ENCODE measurements around the gene TRIM58. TPM values are rescaled to one million over a fixed set of nuclear protein-coding genes. Genes with fewer than 3 reads are reported as not detected.

TRIM58 gene
- total RNA-seq, 1 experiment from 2014 or later = not detected

- Histone ChIP-seq H3K4me1 (ENCODE audit: control insufficient read depth in 1 of 2, insufficient read depth in 2 of 2, low read length in 2 of 2) (no peaks in the 10 kb centered on the region), H3K27me3 (ENCODE audit: insufficient read depth, low read length) (no peaks in the 10 kb centered on the region), H3K27ac (ENCODE audit: low read depth, low read length) (no peak overlapping the region), H3K36me3 (ENCODE audit: control insufficient read depth in 1 of 2, insufficient read depth in 2 of 2, low read length in 2 of 2) (no peaks in the 10 kb centered on the region), H3K9ac (ENCODE audit: low read length) (no peak overlapping the region), H3K9me3 (ENCODE audit: control insufficient read depth in 1 of 2, insufficient read depth in 1 of 2, low read depth in 1 of 2, low read length in 2 of 2) (peaks cover 0 to 5% of the 10 kb centered on the region in 2 experiments; a peak in 2 of 4 replicates), H3K4me3 (replicated peaks in 1 of 2; ENCODE audit: low read depth in 1 of 2, low read length in 2 of 2) (no peak overlapping the region), H3K9me2 (ENCODE audit: insufficient read depth) (no peaks in the 10 kb centered on the region), H4K20me1 (ENCODE audit: insufficient read depth) (no peaks in the 10 kb centered on the region), H3K4me2 (ENCODE audit: low read length) (no peak overlapping the region), H3K79me2 (ENCODE audit: insufficient read depth, low read length) (no peaks in the 10 kb centered on the region), H2AFZ (ENCODE audit: low read depth, low read length, poor library complexity, severe bottlenecking) (no peak overlapping the region)
- intact Hi-C loops (cut with micrococcal nuclease) = no loop called here
- POLR2A ChIA-PET = no interaction called here
- CTCF ChIA-PET = no interaction called here
- DNase-seq (ENCODE audit: low read depth, low spot score) (no peak), ATAC-seq (no peak)
- TF ChIP-seq ZBTB33 (IDR thresholded peaks at IDR 0.05; ENCODE audit: extremely low read depth, insufficient replicate concordance, low read length) (no peak), EGR1 (IDR thresholded peaks at IDR 0.05; ENCODE audit: low read depth) (no peak), TCF7L2 (IDR thresholded peaks at IDR 0.05; ENCODE audit: borderline replicate concordance, extremely low read depth, insufficient read depth, insufficient read length) (no peak), ELF1 (IDR thresholded peaks at IDR 0.05; ENCODE audit: borderline replicate concordance, low read depth) (no peak), EZH2phosphoT487 (IDR thresholded peaks at IDR 0.05; ENCODE audit: borderline replicate concordance) (no peak), SRF (IDR thresholded peaks at IDR 0.05; ENCODE audit: low read depth) (no peak), REST (IDR thresholded peaks at IDR 0.05; ENCODE audit: low read depth) (no peak), ZNF274 (IDR thresholded peaks at IDR 0.05; ENCODE audit: low read depth, low read length) (no peak), ATF3 (IDR thresholded peaks at IDR 0.05) (no peak), CBX3 (IDR thresholded peaks at IDR 0.05; ENCODE audit: low read depth) (no peak), JUND (IDR thresholded peaks at IDR 0.05) (no peak)
- BruUV-seq (replicated peaks) = no TSS peak
- RAD21 ChIA-PET (ENCODE audit: low non-redundant PET in 1 of 2, low total read pairs in 2 of 2, uncharacterized antibody in 2 of 2, unreplicated experiment in 2 of 2) = no interaction called here
Measured at GRCh38 chr1:247904122-247904521, 47.1 kb downstream of the TRIM58 start.

Measured in HCT116 (cell line).